Type B pancreatic cell (in vitro differentiated cells): Measurements from ENCODE around the gene SELENOI. TPM values are rescaled to one million over a fixed set of nuclear protein-coding genes. Genes with fewer than 3 reads are reported as not detected.
"Not testable (repeated sequence)": the region's sequence is repeated elsewhere in the genome, so short reads cannot be mapped to it uniquely, and the experiment has no call there.

Source experiments
- DNase-seq: peaks from one replicate; pipeline ENCODE4 v3.0.0; 2021; ENCODE audit warnings: mixed read lengths; ENCODE audit not compliant: unreplicated experiment; ENCODE audit errors: extremely low spot score
- H3K27ac Mint-ChIP-seq: 2 replicates; pipeline ENCODE4 v1.8.0; 2021; ENCODE audit warnings: mild to moderate bottlenecking, mixed read lengths
- H3K27me3 Mint-ChIP-seq: 2 replicates; pipeline ENCODE4 v1.8.0; 2021; ENCODE audit warnings: mixed read lengths
- H3K36me3 Mint-ChIP-seq: 2 replicates; pipeline ENCODE4 v1.8.0; 2021; ENCODE audit warnings: mixed read lengths
- H3K4me1 Mint-ChIP-seq: one replicate; pipeline ENCODE4 v1.8.0; 2021; ENCODE audit warnings: mixed read lengths; ENCODE audit not compliant: unreplicated experiment
- H3K4me3 Mint-ChIP-seq: 2 replicates; pipeline ENCODE4 v1.8.0; 2021; ENCODE audit warnings: mild to moderate bottlenecking, mixed read lengths
- H3K9me3 Mint-ChIP-seq: 2 replicates; pipeline ENCODE4 v1.8.0; 2021; ENCODE audit warnings: mixed read lengths
- total RNA-seq: library from RNA; stranded (reverse); gene quantifications from 2 replicates; pipeline ENCODE4 v1.2.1, GENCODE V29; 2021; ENCODE audit warnings: low replicate concordance
- TF ChIP-seq, protein P1 (sequence below): fragments of 200-600 bp; sonication (generic); conservative IDR thresholded peaks from 2 replicates; pipeline ENCODE4 v1.5.0; 2021; ENCODE audit warnings: antibody characterized with exemption, mild to moderate bottlenecking

Gene SELENOI
- total RNA-seq, 1 donor from 2014 or later, result 38.8 TPM

DNA sequence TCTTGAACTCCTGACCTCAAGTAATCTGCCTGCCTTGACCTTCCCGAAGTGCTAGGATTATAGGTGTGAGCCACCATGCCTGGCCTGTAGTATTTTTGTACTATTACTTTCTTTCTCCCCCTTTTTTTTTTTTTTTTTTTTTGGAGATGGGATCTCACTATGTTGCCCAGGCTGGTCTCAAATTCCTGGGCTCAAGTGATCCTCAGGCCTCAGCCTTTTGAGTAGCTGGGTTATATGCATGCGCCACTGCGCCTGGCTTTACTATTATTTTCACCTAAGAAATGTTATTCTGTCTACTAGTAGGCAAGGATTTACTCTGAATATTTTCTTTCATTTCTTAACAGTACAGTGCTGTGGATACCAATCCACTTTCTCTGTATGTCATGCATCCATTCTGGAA lies 18.0 kb downstream of the SELENOI start:
- DNase-seq, result no peak
- H3K4me1 Mint-ChIP-seq, result peaks cover 17% of the 10 kb centered on the region
- H3K4me3 Mint-ChIP-seq, result no peak overlapping the region
- no peak overlapping the region for H3K27ac Mint-ChIP-seq
- no peaks in the 10 kb centered on the region for H3K27me3 Mint-ChIP-seq
- TF ChIP-seq, protein P1, sequence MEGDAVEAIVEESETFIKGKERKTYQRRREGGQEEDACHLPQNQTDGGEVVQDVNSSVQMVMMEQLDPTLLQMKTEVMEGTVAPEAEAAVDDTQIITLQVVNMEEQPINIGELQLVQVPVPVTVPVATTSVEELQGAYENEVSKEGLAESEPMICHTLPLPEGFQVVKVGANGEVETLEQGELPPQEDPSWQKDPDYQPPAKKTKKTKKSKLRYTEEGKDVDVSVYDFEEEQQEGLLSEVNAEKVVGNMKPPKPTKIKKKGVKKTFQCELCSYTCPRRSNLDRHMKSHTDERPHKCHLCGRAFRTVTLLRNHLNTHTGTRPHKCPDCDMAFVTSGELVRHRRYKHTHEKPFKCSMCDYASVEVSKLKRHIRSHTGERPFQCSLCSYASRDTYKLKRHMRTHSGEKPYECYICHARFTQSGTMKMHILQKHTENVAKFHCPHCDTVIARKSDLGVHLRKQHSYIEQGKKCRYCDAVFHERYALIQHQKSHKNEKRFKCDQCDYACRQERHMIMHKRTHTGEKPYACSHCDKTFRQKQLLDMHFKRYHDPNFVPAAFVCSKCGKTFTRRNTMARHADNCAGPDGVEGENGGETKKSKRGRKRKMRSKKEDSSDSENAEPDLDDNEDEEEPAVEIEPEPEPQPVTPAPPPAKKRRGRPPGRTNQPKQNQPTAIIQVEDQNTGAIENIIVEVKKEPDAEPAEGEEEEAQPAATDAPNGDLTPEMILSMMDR, result no peak
- no peaks in the 10 kb centered on the region for H3K9me3 Mint-ChIP-seq
- H3K36me3 Mint-ChIP-seq, result peaks cover 15% of the 10 kb centered on the region

DNA sequence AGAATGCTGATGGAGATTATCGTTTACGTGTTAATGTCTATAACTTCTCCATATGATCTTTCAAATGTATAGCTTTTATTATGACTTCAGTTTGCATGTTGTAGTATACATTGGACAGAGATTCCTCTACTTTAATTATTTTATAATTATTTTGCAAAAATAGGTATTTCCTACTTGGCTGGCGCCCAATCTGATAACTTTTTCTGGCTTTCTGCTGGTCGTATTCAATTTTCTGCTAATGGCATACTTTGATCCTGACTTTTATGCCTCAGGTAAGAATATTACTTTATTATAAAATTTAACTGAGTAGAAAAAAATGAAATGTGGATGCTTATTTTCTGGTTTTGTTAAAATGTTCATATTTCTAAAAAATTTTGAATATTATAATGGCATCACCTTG lies 18.7 kb downstream of the SELENOI start:
- H3K9me3 Mint-ChIP-seq, result no peaks in the 10 kb centered on the region
- no peaks in the 10 kb centered on the region for H3K27me3 Mint-ChIP-seq
- H3K4me3 Mint-ChIP-seq, result no peak overlapping the region
- no peak overlapping the region for H3K27ac Mint-ChIP-seq
- no peak for DNase-seq
- peaks cover 22% of the 10 kb centered on the region for H3K36me3 Mint-ChIP-seq
- peaks cover 10% of the 10 kb centered on the region for H3K4me1 Mint-ChIP-seq
- TF ChIP-seq, protein P1, result no peak

DNA sequence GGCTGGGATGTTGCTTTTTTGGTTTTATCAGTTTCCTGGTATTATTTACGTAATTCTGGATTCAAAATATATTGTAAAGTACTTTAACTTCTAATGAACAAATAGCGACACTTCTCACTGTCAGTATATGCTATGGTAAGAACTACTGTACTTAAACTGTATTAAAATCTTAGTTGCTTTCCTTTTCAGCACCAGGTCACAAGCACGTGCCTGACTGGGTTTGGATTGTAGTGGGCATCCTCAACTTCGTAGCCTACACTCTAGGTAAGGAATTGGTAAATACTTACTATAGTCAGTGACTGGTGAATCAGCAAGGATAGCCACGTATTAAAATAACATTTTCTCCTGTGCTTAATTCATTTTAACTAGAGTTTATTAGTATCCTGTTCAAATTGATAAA lies 21.0 kb downstream of the SELENOI start:
- H3K36me3 Mint-ChIP-seq, result peaks cover 23% of the 10 kb centered on the region
- TF ChIP-seq, protein P1, result no peak
- DNase-seq, result no peak
- no peak overlapping the region for H3K27ac Mint-ChIP-seq
- H3K9me3 Mint-ChIP-seq, result no peaks in the 10 kb centered on the region
- no peaks in the 10 kb centered on the region for H3K27me3 Mint-ChIP-seq
- no peaks in the 10 kb centered on the region for H3K4me1 Mint-ChIP-seq
- H3K4me3 Mint-ChIP-seq, result no peak overlapping the region

DNA sequence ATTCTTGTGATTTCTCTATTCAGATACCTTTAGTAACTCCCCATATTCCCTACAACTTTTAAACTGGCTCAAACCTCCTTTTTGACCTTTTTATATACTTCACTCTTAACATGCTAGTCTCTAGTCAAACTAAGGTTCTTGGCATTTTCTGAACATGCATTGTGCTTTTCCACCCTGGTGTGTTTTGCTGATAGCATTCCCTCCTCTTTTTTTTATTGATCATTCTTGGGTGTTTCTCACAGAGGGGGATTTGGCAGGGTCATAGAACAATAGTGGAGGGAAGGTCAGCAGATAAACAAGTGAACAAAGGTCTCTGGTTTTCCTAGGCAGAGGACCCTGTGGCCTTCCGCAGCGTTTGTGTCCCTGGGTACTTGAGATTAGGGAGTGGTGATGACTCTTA lies 23.7 kb downstream of the SELENOI start:
- H3K9me3 Mint-ChIP-seq, DNase-seq, H3K4me1 Mint-ChIP-seq, H3K27me3 Mint-ChIP-seq, H3K4me3 Mint-ChIP-seq: not testable (repeated sequence)
- Mint-ChIP-seq H3K36me3 (peaks cover 34% of the 10 kb centered on the region), H3K27ac (peak overlapping the region; percentile 4)

DNA sequence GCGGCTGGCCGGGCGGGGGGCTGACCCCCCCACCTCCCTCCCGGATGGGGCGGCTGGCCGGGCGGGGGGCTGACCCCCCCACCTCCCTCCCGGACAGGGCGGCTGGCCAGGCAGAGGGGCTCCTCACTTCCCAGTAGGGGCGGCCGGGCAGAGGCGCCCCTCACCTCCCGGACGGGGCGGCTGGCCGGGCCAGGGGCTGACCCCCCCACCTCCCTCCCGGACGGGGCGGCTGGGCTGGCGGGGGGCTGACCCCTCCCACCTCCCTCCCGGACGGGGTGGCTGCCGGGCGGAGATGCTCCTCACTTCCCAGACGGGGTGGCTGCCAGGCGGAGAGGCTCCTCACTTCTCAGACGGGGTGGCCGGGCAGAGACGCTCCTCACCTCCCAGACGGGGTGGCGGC lies 25.0 kb downstream of the SELENOI start:
- H3K4me3 Mint-ChIP-seq, H3K4me1 Mint-ChIP-seq, H3K27ac Mint-ChIP-seq, H3K9me3 Mint-ChIP-seq, H3K27me3 Mint-ChIP-seq, DNase-seq: not testable (repeated sequence)
- H3K36me3 Mint-ChIP-seq, result peaks cover 36% of the 10 kb centered on the region

DNA sequence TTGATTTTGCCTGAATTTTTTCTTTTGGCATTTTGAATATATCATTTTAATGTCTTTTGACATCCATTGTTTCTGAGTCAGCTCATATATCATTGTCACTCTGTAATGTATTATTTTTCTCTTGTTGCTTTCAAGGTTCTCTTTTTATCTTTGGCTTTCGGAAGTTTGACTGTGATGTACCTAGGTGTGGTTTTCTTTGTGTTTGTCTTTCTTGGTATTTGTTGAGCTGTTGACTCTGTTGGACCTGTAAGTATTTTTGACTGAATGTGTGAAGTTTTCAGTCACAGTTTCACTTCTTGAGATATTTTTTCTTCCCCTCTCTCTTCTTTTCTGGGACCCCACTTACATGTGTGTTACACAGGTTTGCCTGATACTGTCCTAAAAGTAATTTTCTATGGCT lies 30.9 kb downstream of the SELENOI start:
- Mint-ChIP-seq H3K4me1 (no peaks in the 10 kb centered on the region), H3K4me3 (peak overlapping the region; percentile 16), H3K27me3 (no peaks in the 10 kb centered on the region), H3K9me3 (no peaks in the 10 kb centered on the region), H3K27ac (peak overlapping the region; percentile 10), H3K36me3 (peaks cover 46% of the 10 kb centered on the region)
- TF ChIP-seq, protein P1, result no peak
- no peak for DNase-seq

DNA sequence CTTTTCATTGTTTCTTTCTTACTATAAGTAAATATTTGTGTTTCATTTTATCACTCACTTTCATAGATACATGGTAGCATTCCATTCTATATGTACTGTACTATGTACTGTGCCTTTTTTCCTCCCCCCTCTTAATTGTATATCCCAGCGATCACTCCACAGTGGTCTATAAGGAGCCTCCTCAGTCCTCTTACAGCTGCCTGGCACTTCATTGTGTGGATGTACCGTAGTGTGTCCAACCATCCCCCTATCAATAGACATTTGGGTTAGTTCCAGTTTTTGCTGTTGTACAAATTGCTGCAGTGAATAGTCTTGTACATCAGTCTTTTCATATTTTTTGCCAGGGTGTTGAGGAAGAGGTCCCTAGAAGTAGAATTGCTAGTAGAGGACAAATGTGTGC lies 34.3 kb downstream of the SELENOI start:
- no peaks in the 10 kb centered on the region for H3K27me3 Mint-ChIP-seq
- no peaks in the 10 kb centered on the region for H3K9me3 Mint-ChIP-seq
- no peak overlapping the region for H3K4me3 Mint-ChIP-seq

More for the DNA sequence above, 34.3 kb downstream of the SELENOI start:
- H3K27ac Mint-ChIP-seq, result no peak overlapping the region
- peaks cover 5% of the 10 kb centered on the region for H3K4me1 Mint-ChIP-seq
- H3K36me3 Mint-ChIP-seq, result peaks cover 37% of the 10 kb centered on the region
- TF ChIP-seq, protein P1, result no peak
- no peak for DNase-seq
